KOPT-K1 (cell line): ENCODE results near the gene PDPK1.

Experiments
- H3K27ac ChIP-seq: fragments of 200-600 bp; sonication (generic); 2 replicates; pipeline ENCODE4 v1.5.1; 2016; ENCODE audit warnings: antibody characterized with exemption, mild to moderate bottlenecking, low read depth, low read length; ENCODE audit not compliant: poor library complexity, severe bottlenecking
- H3K36me3 ChIP-seq: fragments of 200-600 bp; sonication (generic); 2 replicates; pipeline ENCODE4 v1.5.1; 2017; ENCODE audit warnings: antibody characterized with exemption, mild to moderate bottlenecking, low read length, moderate library complexity; ENCODE audit not compliant: insufficient read depth
- H3K9me3 ChIP-seq: fragments of 200-600 bp; sonication (generic); 2 replicates; pipeline ENCODE4 v1.5.1; 2017; ENCODE audit warnings: antibody characterized with exemption, low read length, mild to moderate bottlenecking; ENCODE audit not compliant: insufficient read depth, poor library complexity, severe bottlenecking

PDPK1 gene

GRCh38 chr16:2537451-2538379 is at the start of gene PDPK1:
Gene PDPK1, plus strand, starts transcription at chr16:2538021. Its CDS starts 92 bp downstream, at chr16:2538113.
- H3K36me3 ChIP-seq: no peaks in the 10 kb centered on the region
- peak within 1 kb of the TSS; percentile 53 for H3K27ac ChIP-seq
- H3K9me3 ChIP-seq: no peaks in the 10 kb centered on the region

GRCh38 chr16:2489581-2489980 is 48.2 kb upstream of the PDPK1 start:
- no peaks in the 10 kb centered on the region; the same call in 1 of the 2 replicates for H3K36me3 ChIP-seq
- no peak overlapping the region for H3K27ac ChIP-seq

GRCh38 chr16:2490190-2491105 is 47.4 kb upstream of the PDPK1 start:
- no peaks in the 10 kb centered on the region; the same call in 1 of the 2 replicates for H3K36me3 ChIP-seq
- no peaks in the 10 kb centered on the region for H3K9me3 ChIP-seq
- no peak overlapping the region for H3K27ac ChIP-seq

More at GRCh38 chr16:2489581-2489980, 48.2 kb upstream of the PDPK1 start:
- H3K9me3 ChIP-seq: no peaks in the 10 kb centered on the region

DNA sequence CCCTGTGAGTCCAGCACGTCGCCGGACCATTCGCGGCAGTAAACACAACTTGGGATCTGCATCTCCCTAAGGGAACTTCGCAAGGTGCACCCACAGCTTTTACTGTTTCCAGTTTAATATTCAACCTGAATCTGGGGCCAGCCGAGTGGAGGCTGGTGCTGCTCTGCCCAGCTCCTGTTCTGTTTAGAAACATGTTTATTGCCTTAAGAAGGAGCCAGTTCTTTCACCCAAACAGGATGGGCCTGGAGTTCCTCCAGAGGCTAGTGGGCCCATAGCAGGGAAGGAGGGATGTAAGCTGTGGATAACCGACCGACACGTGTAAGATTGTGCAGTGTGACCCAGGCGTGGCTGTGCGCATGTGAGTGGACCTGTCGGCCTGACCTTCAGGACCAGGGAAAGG is 45.5 kb upstream of the PDPK1 start:
- no peaks in the 10 kb centered on the region for H3K9me3 ChIP-seq
- no peak overlapping the region for H3K27ac ChIP-seq
- peaks cover 15% of the 10 kb centered on the region for H3K36me3 ChIP-seq

DNA sequence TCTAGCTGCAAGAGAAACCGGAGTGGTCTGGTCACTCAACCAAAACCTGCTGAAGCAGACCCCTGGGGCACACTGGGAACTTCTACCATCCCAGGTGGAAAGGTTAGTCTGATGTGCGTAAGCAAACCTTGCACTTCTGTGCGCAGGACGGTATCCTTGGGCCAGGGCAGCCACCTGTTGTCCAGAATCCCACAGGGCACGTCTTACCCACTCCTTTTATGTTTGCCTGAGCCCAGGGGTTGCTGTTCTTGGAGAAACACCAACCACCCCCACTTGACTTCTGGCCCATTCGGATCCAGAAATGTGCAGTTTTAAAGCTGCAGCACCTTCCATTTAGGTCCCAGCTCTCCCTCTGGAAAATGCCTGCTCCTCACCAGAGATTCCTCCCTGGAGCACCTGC is 44.2 kb upstream of the PDPK1 start:
- Histone ChIP-seq H3K27ac (no peak overlapping the region), H3K36me3 (peaks cover 27% of the 10 kb centered on the region), H3K9me3 (no peaks in the 10 kb centered on the region)

- Histone ChIP-seq H3K9me3 (no peaks in the 10 kb centered on the region), H3K36me3 (peaks cover 30% of the 10 kb centered on the region), H3K27ac (no peak overlapping the region)
These were observed 43.2 kb upstream of the PDPK1 start for GRCh38 chr16:2494616-2495015.

DNA sequence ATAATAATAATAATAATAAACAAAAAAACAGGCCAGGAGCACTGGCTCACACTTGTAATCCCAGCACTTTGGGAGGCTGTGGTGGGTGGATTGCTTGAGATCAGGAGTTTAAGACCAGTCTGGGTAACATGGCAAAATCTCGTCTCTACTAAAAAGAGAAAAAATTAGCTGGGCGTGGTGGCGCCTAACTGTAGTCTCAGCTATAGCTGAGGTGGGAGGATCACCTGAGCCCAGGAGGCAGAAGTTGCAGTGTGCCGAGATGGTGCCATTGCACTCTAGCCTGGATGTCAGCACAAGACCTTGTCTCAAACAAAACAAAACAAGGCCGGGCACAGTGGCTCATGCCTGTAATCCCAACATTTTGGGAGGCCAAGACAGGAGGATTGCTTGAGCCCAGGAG is 42.8 kb upstream of the PDPK1 start:
- no peak overlapping the region for H3K27ac ChIP-seq
- H3K36me3 ChIP-seq: peaks cover 30% of the 10 kb centered on the region

DNA sequence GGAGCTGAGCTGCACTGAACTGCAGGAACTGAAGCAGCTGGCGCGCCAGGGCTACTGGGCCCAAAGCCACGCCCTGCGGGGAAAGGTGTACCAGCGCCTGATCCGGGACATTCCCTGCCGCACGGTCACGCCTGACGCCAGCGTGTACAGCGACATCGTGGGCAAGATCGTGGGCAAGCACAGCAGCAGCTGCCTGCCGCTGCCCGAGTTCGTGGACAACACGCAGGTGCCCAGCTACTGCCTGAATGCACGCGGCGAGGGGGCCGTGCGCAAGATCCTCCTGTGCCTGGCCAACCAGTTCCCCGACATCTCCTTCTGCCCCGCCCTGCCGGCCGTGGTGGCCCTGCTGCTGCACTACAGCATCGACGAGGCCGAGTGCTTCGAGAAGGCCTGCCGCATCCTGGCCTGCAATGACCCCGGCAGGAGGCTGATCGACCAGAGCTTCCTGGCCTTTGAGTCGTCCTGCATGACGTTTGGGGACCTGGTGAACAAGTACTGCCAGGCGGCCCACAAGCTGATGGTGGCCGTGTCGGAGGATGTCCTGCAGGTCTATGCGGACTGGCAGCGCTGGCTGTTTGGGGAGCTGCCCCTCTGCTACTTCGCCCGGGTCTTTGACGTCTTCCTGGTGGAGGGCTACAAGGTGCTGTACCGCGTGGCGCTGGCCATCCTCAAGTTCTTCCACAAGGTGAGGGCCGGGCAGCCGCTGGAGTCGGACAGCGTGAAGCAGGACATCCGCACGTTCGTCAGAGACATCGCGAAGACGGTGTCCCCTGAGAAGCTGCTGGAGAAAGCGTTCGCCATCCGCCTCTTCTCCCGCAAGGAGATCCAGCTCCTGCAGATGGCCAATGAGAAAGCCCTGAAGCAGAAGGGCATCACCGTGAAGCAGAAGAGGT is 41.4 kb upstream of the PDPK1 start:
- Histone ChIP-seq H3K36me3 (peaks cover 30% of the 10 kb centered on the region), H3K27ac (no peak overlapping the region), H3K9me3 (no peaks in the 10 kb centered on the region)

More for the DNA sequence above, 42.8 kb upstream of the PDPK1 start:
- no peaks in the 10 kb centered on the region for H3K9me3 ChIP-seq

DNA sequence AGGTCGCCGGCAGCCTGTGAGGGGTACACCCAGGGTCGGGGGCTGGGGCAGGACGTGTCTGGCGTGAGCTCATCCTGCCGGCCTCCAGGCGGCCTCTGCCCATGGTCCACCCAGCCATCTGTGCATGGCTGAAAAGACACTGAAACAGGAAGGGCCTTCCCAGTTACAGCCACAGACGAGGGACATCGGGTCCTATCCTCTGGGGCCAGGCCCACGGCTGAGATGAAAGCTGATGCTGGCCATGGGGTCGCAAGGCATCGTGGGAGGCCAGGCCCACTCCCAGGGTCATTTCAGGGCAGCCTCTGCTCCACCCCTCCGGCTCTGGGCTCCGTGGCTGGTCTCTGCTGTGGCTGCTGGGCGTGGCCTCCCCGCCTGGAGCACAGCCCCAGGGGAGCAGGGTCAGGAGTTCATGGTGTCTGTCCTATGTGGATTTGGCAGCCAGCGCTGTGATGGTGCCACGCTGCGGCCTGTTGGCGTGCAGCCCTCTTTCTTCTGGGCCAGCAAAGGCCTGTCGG is 40.6 kb upstream of the PDPK1 start:
- Histone ChIP-seq H3K36me3 (peaks cover 30% of the 10 kb centered on the region), H3K27ac (no peak overlapping the region)

GRCh38 chr16:2497695-2498484 is 39.9 kb upstream of the PDPK1 start:
- Histone ChIP-seq H3K9me3 (no peaks in the 10 kb centered on the region), H3K27ac (no peak overlapping the region), H3K36me3 (peaks cover 30% of the 10 kb centered on the region)

More for the DNA sequence above, 40.6 kb upstream of the PDPK1 start:
- H3K9me3 ChIP-seq: no peaks in the 10 kb centered on the region

GRCh38 chr16:2498531-2499253 is 39.1 kb upstream of the PDPK1 start:
- Histone ChIP-seq H3K9me3 (no peaks in the 10 kb centered on the region), H3K36me3 (peaks cover 30% of the 10 kb centered on the region), H3K27ac (no peak overlapping the region)

DNA sequence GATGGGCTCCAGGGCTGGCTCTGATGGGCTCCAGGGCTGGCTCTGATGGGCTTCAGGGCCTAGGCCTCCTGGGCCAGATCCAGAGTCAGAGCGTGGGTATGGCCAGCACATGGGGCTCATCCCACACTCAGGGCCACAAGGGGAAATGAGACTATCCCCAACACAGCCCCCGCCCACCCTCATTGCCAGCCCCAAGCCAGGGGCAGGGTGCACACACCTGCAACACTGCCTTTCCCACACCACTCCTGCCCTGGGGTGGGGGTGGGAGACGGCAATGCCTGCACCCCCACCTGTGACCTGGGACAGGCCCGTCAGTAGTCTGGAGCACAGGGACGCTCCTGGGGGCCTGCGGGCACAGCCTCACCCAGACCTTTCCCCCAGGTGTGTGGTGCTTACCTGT is 38.4 kb upstream of the PDPK1 start:
- H3K9me3 ChIP-seq: no peaks in the 10 kb centered on the region
- no peak overlapping the region for H3K27ac ChIP-seq
- peaks cover 30% of the 10 kb centered on the region for H3K36me3 ChIP-seq

DNA sequence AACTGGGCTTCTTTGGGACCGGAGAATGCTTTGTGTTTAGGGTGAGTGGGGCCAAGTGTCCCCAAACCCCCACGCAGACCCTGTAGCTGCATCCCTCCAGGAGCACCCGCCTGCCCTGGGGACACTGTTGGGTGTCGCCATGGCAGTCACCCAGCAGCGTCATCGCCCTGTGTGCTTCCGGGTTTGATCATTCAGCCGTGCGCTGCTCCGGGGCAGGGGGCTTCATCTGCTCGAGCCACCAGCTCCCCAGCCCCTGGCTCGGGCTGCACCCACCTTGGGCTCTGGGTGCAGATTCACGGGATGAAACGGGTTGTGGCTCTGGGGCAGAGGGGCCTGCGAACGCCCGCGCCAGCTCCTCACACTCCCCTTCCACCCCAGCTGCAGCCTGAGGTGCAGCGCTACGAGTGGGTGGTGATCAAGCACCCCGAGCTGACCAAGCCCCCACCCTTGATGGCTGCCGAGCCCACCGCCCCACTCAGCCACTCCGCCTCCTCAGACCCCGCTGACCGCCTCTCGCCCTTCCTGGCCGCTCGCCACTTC is 37.9 kb upstream of the PDPK1 start:
- Histone ChIP-seq H3K9me3 (no peaks in the 10 kb centered on the region), H3K36me3 (peaks cover 30% of the 10 kb centered on the region), H3K27ac (no peak overlapping the region)
